Transverse colon (tissue), 4 donors: ENCODE measurements around the gene CABS1. TPM values are rescaled to one million over a fixed set of nuclear protein-coding genes. Genes with fewer than 3 reads are reported as not detected.

Source experiments
- DNase-seq: peaks from one replicate; pipeline ENCODE4 v3.0.0-alpha.2; 2019
- H3K27ac ChIP-seq, 4 donors: fragments of 200-600 bp; sonication (generic); 2 replicates each; pipeline ENCODE4 v1.5.1; 2016 to 2018; ENCODE audit warnings: inconsistent platforms in 4 of 4
- H3K27me3 ChIP-seq: fragments of 200-600 bp; sonication (generic); 2 replicates; pipeline ENCODE4 v1.5.1; 2017; ENCODE audit warnings: inconsistent platforms
- H3K36me3 ChIP-seq, 4 donors: fragments of 200-600 bp; sonication (generic); 2 replicates each; pipeline ENCODE4 v1.5.1; 2017 to 2019; ENCODE audit warnings: inconsistent platforms in 4 of 4
- H3K4me1 ChIP-seq, 4 donors: fragments of 200-600 bp; sonication (generic); 2 replicates each; pipeline ENCODE4 v1.5.1; 2017 to 2020; ENCODE audit warnings: inconsistent platforms in 4 of 4
- H3K4me3 ChIP-seq, 4 donors: fragments of 200-600 bp; sonication (generic); 1 replicate in 1 of 4; 2 replicates in 3 of 4; pipeline versions ENCODE4 v1.5.1 to v1.6.1; 2017 to 2019; ENCODE audit warnings: inconsistent platforms in 4 of 4
- H3K9me3 ChIP-seq, 2 donors: fragments of 200-600 bp; sonication (generic); 2 replicates each; pipeline ENCODE4 v1.5.1; 2017 to 2019; ENCODE audit warnings: inconsistent platforms in 2 of 2
- EP300 ChIP-seq: sonication (generic); formaldehyde crosslinking; IDR thresholded peaks from one replicate; pipeline ENCODE4 v1.6.1; 2017; ENCODE audit warnings: antibody characterized with exemption, low read depth
- POLR2A ChIP-seq: fragments of 450-650 bp; IDR thresholded peaks from one replicate; pipeline ENCODE4 v1.6.1; 2016; ENCODE audit warnings: antibody characterized with exemption, mild to moderate bottlenecking, moderate library complexity
- POLR2AphosphoS5 ChIP-seq, 3 donors: sonication (generic); formaldehyde crosslinking; IDR thresholded peaks; one replicate each; pipeline ENCODE4 v1.6.1; 2016; ENCODE audit warnings: antibody characterized with exemption in 3 of 3
- WGBS, 2 donors: methylation state at CpG; one replicate each; pipeline ENCODE4 v1.1.5; 2018; ENCODE audit warnings: low coverage in 1 of 2; 5-methylcytosine and 5-hydroxymethylcytosine counted together
- in situ Hi-C, 4 donors: fragments of 200-750 bp; cut with MboI; loops; one replicate each; pipeline versions ENCODE4 v1.15.0 to v1.15.1; 2017; ENCODE audit warnings: low sequenced_read_pairs in 3 of 4, low pct_ligation_motif_present in 1 of 4, low pct_unique_long_range_greater_than_20kb in 1 of 4
- intact Hi-C: fragments of 100-400 bp; cut with DNase I; formaldehyde crosslinking; loops from one replicate; pipeline ENCODE4 v1.15.1; 2023; ENCODE audit warnings: low total_unique reads
- total RNA-seq, 4 donors: library from RNA; depleted of rRNA; stranded (reverse); fragments of >200 nt; gene quantifications; one replicate each; pipeline ENCODE4 v1.1.0, GENCODE V29; 2016
- TF ChIP-seq, protein P1 (sequence below), 5 experiments: fragments of 200-600 bp in 3 of 5; fragments of 450-650 bp in 2 of 5; sonication (generic) in 3 of 5; IDR thresholded peaks; 1 replicate in 2 of 5; 2 replicates in 3 of 5; pipeline ENCODE4 v1.5.1; 2016 to 2017; ENCODE audit warnings: antibody characterized with exemption in 5 of 5, inconsistent platforms in 3 of 5, mild to moderate bottlenecking in 2 of 5, moderate library complexity in 1 of 5

Gene CABS1
- total RNA-seq, 4 donors from 2014 or later, result not detected

- H3K36me3 ChIP-seq, result no peaks in the 10 kb centered on the region
- no peak for TF ChIP-seq EP300
- no peak for TF ChIP-seq POLR2A
- TF ChIP-seq, protein P1, sequence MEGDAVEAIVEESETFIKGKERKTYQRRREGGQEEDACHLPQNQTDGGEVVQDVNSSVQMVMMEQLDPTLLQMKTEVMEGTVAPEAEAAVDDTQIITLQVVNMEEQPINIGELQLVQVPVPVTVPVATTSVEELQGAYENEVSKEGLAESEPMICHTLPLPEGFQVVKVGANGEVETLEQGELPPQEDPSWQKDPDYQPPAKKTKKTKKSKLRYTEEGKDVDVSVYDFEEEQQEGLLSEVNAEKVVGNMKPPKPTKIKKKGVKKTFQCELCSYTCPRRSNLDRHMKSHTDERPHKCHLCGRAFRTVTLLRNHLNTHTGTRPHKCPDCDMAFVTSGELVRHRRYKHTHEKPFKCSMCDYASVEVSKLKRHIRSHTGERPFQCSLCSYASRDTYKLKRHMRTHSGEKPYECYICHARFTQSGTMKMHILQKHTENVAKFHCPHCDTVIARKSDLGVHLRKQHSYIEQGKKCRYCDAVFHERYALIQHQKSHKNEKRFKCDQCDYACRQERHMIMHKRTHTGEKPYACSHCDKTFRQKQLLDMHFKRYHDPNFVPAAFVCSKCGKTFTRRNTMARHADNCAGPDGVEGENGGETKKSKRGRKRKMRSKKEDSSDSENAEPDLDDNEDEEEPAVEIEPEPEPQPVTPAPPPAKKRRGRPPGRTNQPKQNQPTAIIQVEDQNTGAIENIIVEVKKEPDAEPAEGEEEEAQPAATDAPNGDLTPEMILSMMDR (IDR thresholded peaks at IDR 0.05), result no peak
- no peak for TF ChIP-seq POLR2AphosphoS5 (IDR thresholded peaks at IDR 0.05)
- H3K4me3 ChIP-seq, result no peak overlapping the region
- H3K27me3 ChIP-seq, result no peaks in the 10 kb centered on the region
- intact Hi-C loops (no loop called here), in situ Hi-C loops (no loop called here)
- WGBS, 2 donors, result 72 to 77% methylated on average over 2 of the region's 2 CpGs
- no peaks in the 10 kb centered on the region for H3K9me3 ChIP-seq
- H3K27ac ChIP-seq, result no peak overlapping the region
- DNase-seq, result no peak
- H3K4me1 ChIP-seq, result no peaks in the 10 kb centered on the region
These were observed 8.7 kb upstream of the CABS1 start for GRCh38 chr4:70326052-70326451.

GRCh38 chr4:70336043-70336442 lies 1.3 kb downstream of the CABS1 start:
- in situ Hi-C loops (no loop called here), intact Hi-C loops (no loop called here)
- no peaks in the 10 kb centered on the region for H3K4me1 ChIP-seq
- H3K27me3 ChIP-seq, result no peaks in the 10 kb centered on the region
- no peaks in the 10 kb centered on the region for H3K9me3 ChIP-seq
- no peaks in the 10 kb centered on the region for H3K36me3 ChIP-seq
- no peak for DNase-seq
- H3K4me3 ChIP-seq, result no peak overlapping the region
- TF ChIP-seq, protein P1 (IDR thresholded peaks at IDR 0.05), result no peak
- TF ChIP-seq POLR2A, result no peak
- no peak overlapping the region for H3K27ac ChIP-seq
- WGBS, 2 donors, result 81 to 83% methylated on average over 5 of the region's 5 CpGs

GRCh38 chr4:70337886-70338420 lies 3.2 kb downstream of the CABS1 start:
- TF ChIP-seq POLR2AphosphoS5 (IDR thresholded peaks at IDR 0.05), result no peak
- TF ChIP-seq, protein P1 (IDR thresholded peaks at IDR 0.05), result no peak
- no peak for TF ChIP-seq EP300
- TF ChIP-seq POLR2A, result no peak
- in situ Hi-C loops, result no loop called here
- H3K36me3 ChIP-seq, result no peaks in the 10 kb centered on the region

DNA sequence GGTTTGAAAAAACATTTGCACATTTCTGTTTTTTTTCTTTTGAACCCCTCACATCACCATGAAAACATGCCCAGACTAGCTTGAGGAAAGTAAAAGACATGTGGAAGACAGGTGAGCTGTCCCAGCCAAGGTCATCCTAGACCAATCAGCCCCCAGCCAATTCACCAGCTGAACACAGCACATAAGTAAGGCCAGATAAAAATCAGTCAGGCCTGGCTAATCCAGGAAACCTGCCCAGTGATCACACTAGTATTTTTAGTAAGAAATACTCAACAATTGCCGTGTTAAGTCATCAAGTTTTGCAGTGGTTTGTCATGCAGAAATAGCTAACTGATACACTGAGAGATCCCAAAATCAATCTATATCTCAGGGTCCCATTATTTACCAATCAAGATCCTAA lies 21.4 kb downstream of the CABS1 start:
- DNase-seq, result no peak
- 38% methylated on average over 1 of the region's 1 CpG; no CpG with 5 or more reads in 1 of the 2 donors for WGBS, 2 donors
- Histone ChIP-seq H3K9me3 (no peaks in the 10 kb centered on the region), H3K27me3 (no peaks in the 10 kb centered on the region), H3K27ac (no peak overlapping the region), H3K4me1 (no peaks in the 10 kb centered on the region), H3K36me3 (no peaks in the 10 kb centered on the region), H3K4me3 (no peak overlapping the region)
- intact Hi-C loops, result no loop called here
- TF ChIP-seq POLR2A (no peak), EP300 (no peak), POLR2AphosphoS5 (IDR thresholded peaks at IDR 0.05) (no peak)
- TF ChIP-seq, protein P1 (IDR thresholded peaks at IDR 0.05), result no peak
- in situ Hi-C loops, result no loop called here

More at GRCh38 chr4:70337886-70338420, 3.2 kb downstream of the CABS1 start:
- Histone ChIP-seq H3K27ac (no peak overlapping the region), H3K4me3 (no peak overlapping the region), H3K9me3 (no peaks in the 10 kb centered on the region), H3K27me3 (no peaks in the 10 kb centered on the region), H3K4me1 (no peaks in the 10 kb centered on the region)
- 36 to 76% methylated on average over 1 of the region's 1 CpG for WGBS, 2 donors
- no peak for DNase-seq
- intact Hi-C loops, result no loop called here
